Liver (tissue), 9 donors: ENCODE results near the gene DYRK3. TPM values are rescaled to one million over a fixed set of nuclear protein-coding genes. Genes with fewer than 3 reads are reported as not detected.

Experiments used
- DNase-seq: peaks from one replicate; pipeline ENCODE4 v3.0.0-alpha.2; 2017; ENCODE audit warnings: low spot score
- H3K27ac ChIP-seq, 2 donors: one replicate each; pipeline ENCODE4 v1.7.0; 2013; ENCODE audit warnings: inconsistent platforms in 2 of 2, low read length in 2 of 2, control low read depth in 1 of 2, low read depth in 1 of 2, mild to moderate bottlenecking in 1 of 2
- H3K27me3 ChIP-seq, 4 donors: one replicate each; pipeline versions ENCODE4 v1.6.1 to v1.7.0; 2013; ENCODE audit warnings: low read length in 3 of 4, inconsistent platforms in 1 of 4, mild to moderate bottlenecking in 1 of 4, moderate library complexity in 1 of 4; ENCODE audit not compliant: control insufficient read depth in 4 of 4, insufficient read depth in 4 of 4
- H3K36me3 ChIP-seq, 4 donors: one replicate each; pipeline versions ENCODE4 v1.6.1 to v1.7.0; 2013; ENCODE audit warnings: low read length in 3 of 4, mild to moderate bottlenecking in 3 of 4, low read depth in 1 of 4, moderate library complexity in 1 of 4; ENCODE audit not compliant: control insufficient read depth in 4 of 4, insufficient read depth in 3 of 4
- H3K4me1 ChIP-seq, 4 donors: one replicate each; pipeline versions ENCODE4 v1.6.1 to v1.7.0; 2013; ENCODE audit warnings: low read length in 3 of 4, mild to moderate bottlenecking in 3 of 4, moderate library complexity in 1 of 4; ENCODE audit not compliant: control insufficient read depth in 4 of 4, insufficient read depth in 4 of 4
- H3K4me3 ChIP-seq, 3 donors: one replicate each; pipeline versions ENCODE4 v1.6.1 to v1.7.0; 2013; ENCODE audit warnings: low read length in 3 of 3, control low read depth in 1 of 3, low read depth in 1 of 3, mild to moderate bottlenecking in 1 of 3
- H3K9ac ChIP-seq, 2 donors: one replicate each; pipeline ENCODE4 v1.7.0; 2013; ENCODE audit warnings: low read length in 2 of 2, mild to moderate bottlenecking in 2 of 2, moderate library complexity in 2 of 2, control low read depth in 1 of 2, low read depth in 1 of 2
- H3K9me3 ChIP-seq, 4 donors: one replicate each; pipeline versions ENCODE4 v1.6.1 to v1.7.0; 2013; ENCODE audit warnings: low read length in 3 of 4; ENCODE audit not compliant: control insufficient read depth in 4 of 4
- ATF3 ChIP-seq: IDR thresholded peaks from 2 replicates; pipeline ENCODE4 v1.6.1; 2016; ENCODE audit warnings: antibody characterized with exemption
- CTCF ChIP-seq: fragments of 150-350 bp; IDR thresholded peaks from 2 replicates; pipeline ENCODE4 v1.5.1; 2017; ENCODE audit warnings: improper control_type of control experiment, low read depth, low read length; ENCODE audit not compliant: missing input control
- EGR1 ChIP-seq, 2 donors: IDR thresholded peaks; 2 replicates each; pipeline ENCODE4 v1.6.1; 2016 to 2018; ENCODE audit warnings: antibody characterized with exemption in 2 of 2, low read depth in 2 of 2
- FOXA2 ChIP-seq: IDR thresholded peaks from 2 replicates; pipeline ENCODE4 v1.6.1; 2016; ENCODE audit warnings: antibody characterized with exemption
- GABPA ChIP-seq, 2 donors: IDR thresholded peaks in 1 of 2; conservative IDR thresholded peaks in 1 of 2; 2 replicates each; pipeline ENCODE4 v1.6.1; 2016; ENCODE audit warnings: antibody characterized with exemption in 2 of 2, mild to moderate bottlenecking in 1 of 2, moderate library complexity in 1 of 2
- HNF4A ChIP-seq, 2 donors: conservative IDR thresholded peaks; 2 replicates each; pipeline ENCODE4 v1.6.1; 2016; ENCODE audit warnings: antibody characterized with exemption in 2 of 2, mild to moderate bottlenecking in 2 of 2
- HNF4G ChIP-seq: IDR thresholded peaks from 2 replicates; pipeline ENCODE4 v1.6.1; 2016; ENCODE audit warnings: antibody characterized with exemption
- JUND ChIP-seq, 2 donors: IDR thresholded peaks; 2 replicates each; pipeline ENCODE4 v1.6.1; 2016; ENCODE audit warnings: antibody characterized with exemption in 2 of 2
- MAX ChIP-seq: IDR thresholded peaks from 2 replicates; pipeline ENCODE4 v1.6.1; 2016; ENCODE audit warnings: antibody characterized with exemption
- NR2F2 ChIP-seq: IDR thresholded peaks from 2 replicates; pipeline ENCODE4 v1.6.1; 2016; ENCODE audit warnings: antibody characterized with exemption
- RAD21 ChIP-seq, 2 donors: IDR thresholded peaks; 2 replicates each; pipeline ENCODE4 v1.6.1; 2016; ENCODE audit warnings: antibody characterized with exemption in 2 of 2, mild to moderate bottlenecking in 2 of 2
- REST ChIP-seq: IDR thresholded peaks from 2 replicates; pipeline ENCODE4 v1.6.1; 2016; ENCODE audit warnings: antibody characterized with exemption, mild to moderate bottlenecking
- RXRA ChIP-seq, 2 donors: IDR thresholded peaks; 2 replicates each; pipeline ENCODE4 v1.6.1; 2017 to 2018; ENCODE audit warnings: antibody characterized with exemption in 2 of 2, mild to moderate bottlenecking in 1 of 2
- TAF1 ChIP-seq: conservative IDR thresholded peaks from 2 replicates; pipeline ENCODE4 v1.6.1; 2016; ENCODE audit warnings: antibody characterized with exemption, mild to moderate bottlenecking
- ZBTB33 ChIP-seq: IDR thresholded peaks from 2 replicates; pipeline ENCODE4 v1.6.1; 2016; ENCODE audit warnings: antibody characterized with exemption
- WGBS: extraction: QIAGEN DNeasy Blood & Tissue Kit; methylation state at CpG from one replicate; pipeline ENCODE4 v1.1.7; 2013; 5-methylcytosine and 5-hydroxymethylcytosine counted together
- polyA plus RNA-seq, 2 donors: library from polyadenylated mRNA; stranded (reverse) in 1 of 2; unstranded in 1 of 2; fragments of 200-250 nt in 1 of 2; fragments of >200 nt in 1 of 2; fragmentation: Nextera tagmentation in 1 of 2; extraction: Ambion mirVana in 1 of 2; gene quantifications; one replicate each; pipeline versions ENCODE4 v1.2.1 to v1.2.3, GENCODE V29; 2013 to 2015
- total RNA-seq, 2 donors: library from RNA; depleted of rRNA; stranded (reverse); fragments of >200 nt; gene quantifications; one replicate each; pipeline ENCODE4 v1.2.3, GENCODE V29; 2014
- donor health status: healthy.
- donor health status: healthy.
- donor health status: healthy.
- donor health status: healthy.
- donor health status: healthy.

The DYRK3 gene
- total and polyA plus RNA-seq, 4 donors, result 1.5 to 41.8 (median 5.0) TPM

GRCh38 chr1:206660136-206660535 lies 24.8 kb downstream of the DYRK3 start:
- Histone ChIP-seq H3K4me3 (no peak overlapping the region), H3K9me3 (no peaks in the 10 kb centered on the region), H3K27me3 (no peaks in the 10 kb centered on the region), H3K27ac (peak overlapping the region; percentile 63 to 67), H3K9ac (no peak overlapping the region), H3K4me1 (peaks cover 0 to 23% (median 16%) of the 10 kb centered on the region in 4 donors), H3K36me3 (no peaks in the 10 kb centered on the region)
- no peak for DNase-seq
- TF ChIP-seq RXRA (IDR thresholded peaks at IDR 0.05) (no peak), JUND (IDR thresholded peaks at IDR 0.05) (no peak), REST (no peak), FOXA2 (no peak), MAX (no peak), CTCF (no peak), HNF4A (conservative IDR thresholded peaks at IDR 0.05) (no peak), RAD21 (IDR thresholded peaks at IDR 0.05) (no peak), EGR1 (IDR thresholded peaks at IDR 0.05; ENCODE audit: low read depth in 2 of 2) (no peak), NR2F2 (no peak), TAF1 (no peak)
- 97% methylated on average over 4 of the region's 4 CpGs for WGBS

GRCh38 chr1:206661161-206661820 lies 26.0 kb downstream of the DYRK3 start:
- 93% methylated on average over 11 of the region's 11 CpGs for WGBS
- no peak for DNase-seq
- no peaks in the 10 kb centered on the region for H3K36me3 ChIP-seq
- no peaks in the 10 kb centered on the region for H3K9me3 ChIP-seq
- no peak overlapping the region for H3K4me3 ChIP-seq
- H3K4me1 ChIP-seq, result peaks cover 0 to 23% (median 16%) of the 10 kb centered on the region in 4 donors
- no peak overlapping the region for H3K27ac ChIP-seq
- no peaks in the 10 kb centered on the region for H3K27me3 ChIP-seq
- H3K9ac ChIP-seq, result no peak overlapping the region
- TF ChIP-seq FOXA2 (no peak), ZBTB33 (no peak), CTCF (no peak), RXRA (IDR thresholded peaks at IDR 0.05) (no peak), ATF3 (no peak), REST (no peak), HNF4G (no peak), JUND (IDR thresholded peaks at IDR 0.05) (no peak), EGR1 (IDR thresholded peaks at IDR 0.05; ENCODE audit: low read depth in 2 of 2) (no peak), MAX (no peak), RAD21 (IDR thresholded peaks at IDR 0.05) (no peak), NR2F2 (no peak), TAF1 (no peak), GABPA (IDR thresholded peaks at IDR 0.05 in 1 of 2, conservative IDR thresholded peaks at IDR 0.05 in 1 of 2) (no peak)
